ENCODE measurements around the gene PLIN3.
"Not testable (repeated sequence)": the region's sequence is repeated elsewhere in the genome, so short reads cannot be mapped to it uniquely, and the experiment has no call there.

PLIN3 gene

DNA sequence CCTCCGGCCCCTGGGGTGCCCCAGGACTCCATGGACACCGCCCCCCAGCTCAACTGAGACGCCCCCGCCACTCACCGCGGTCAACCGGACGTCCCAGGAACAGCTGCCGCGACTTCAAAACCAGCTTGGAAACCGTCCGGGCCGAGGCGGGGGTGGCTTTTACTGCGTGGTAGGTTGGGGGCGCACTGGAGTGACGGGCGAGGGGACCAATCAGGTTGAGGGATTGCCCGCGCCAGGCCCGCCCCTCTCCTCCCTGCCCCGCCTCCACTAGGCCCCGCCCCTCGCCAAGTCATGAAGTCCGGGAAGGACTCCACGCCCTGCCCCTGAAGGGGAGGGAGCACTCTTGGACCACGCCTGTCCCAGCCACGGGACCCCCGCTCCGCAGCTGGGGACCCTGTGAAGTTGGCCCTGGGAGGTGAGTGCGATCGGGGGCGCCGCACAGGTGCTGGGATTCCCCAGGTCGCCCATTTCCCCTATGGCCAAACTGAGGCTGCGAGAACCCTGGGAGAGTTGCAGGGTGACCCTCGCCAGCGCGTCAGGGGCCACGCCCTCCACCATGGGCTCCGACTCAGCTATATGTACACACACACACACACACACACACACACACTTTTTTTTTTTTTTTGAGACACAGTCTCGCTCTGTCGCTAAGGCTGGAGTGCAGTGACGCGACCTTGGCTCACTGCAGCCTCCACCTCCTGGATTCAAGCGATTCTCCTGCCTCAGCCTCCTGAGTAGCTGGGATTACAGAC is at the start of gene PLIN3:
Gene PLIN3 (minus strand): TSS at position 134 of the 752 bp plus-strand sequence. CDS start 6,273 bp downstream, outside the sequence.
- peak; percentile 75 to 91 for DNase-seq

DNA sequence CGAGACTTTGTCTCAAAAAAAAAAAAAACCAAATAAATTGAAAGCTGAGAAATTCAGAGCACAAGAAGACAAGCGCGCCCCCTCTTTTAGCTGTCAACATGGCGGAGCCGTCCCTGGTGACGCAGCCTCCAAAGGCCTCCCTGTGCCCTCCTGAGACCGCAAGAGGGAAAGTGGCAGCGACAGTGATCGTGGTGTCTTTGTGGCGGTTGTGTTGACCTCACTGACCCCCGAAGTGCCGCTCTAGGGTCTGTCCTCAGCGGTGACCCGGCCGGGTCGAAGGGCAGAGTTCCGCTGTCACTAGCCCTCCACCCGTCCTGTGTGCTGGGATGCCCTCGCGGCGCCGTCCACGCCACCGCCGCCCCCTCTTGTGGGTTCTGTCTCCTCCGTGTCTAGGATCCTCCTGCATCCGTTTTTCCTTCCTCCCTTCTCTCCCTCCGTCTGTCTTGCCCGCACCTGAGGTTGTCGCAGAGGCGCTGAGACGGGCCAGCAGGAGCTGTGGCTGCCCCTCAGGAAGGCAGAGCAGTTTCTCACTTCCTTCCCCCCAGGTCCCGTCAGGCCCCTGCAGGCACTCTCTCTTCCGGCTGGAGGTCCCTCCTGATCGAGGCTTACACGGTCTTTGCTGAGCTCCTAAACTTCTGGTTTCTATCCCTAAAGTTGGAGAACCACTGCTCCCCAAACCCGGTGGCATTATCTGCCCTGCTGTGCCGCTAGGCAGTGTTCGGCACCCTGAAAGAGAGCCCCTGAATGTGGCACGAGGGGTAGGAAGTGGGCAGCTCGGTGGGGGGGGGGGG is 49.0 kb upstream of the PLIN3 start:
- DNase-seq, result peak; percentile 98

GRCh38 chr19:4914736-4915501 is 47.5 kb upstream of the PLIN3 start:
- peak; percentile 14 to 24 for DNase-seq

DNA sequence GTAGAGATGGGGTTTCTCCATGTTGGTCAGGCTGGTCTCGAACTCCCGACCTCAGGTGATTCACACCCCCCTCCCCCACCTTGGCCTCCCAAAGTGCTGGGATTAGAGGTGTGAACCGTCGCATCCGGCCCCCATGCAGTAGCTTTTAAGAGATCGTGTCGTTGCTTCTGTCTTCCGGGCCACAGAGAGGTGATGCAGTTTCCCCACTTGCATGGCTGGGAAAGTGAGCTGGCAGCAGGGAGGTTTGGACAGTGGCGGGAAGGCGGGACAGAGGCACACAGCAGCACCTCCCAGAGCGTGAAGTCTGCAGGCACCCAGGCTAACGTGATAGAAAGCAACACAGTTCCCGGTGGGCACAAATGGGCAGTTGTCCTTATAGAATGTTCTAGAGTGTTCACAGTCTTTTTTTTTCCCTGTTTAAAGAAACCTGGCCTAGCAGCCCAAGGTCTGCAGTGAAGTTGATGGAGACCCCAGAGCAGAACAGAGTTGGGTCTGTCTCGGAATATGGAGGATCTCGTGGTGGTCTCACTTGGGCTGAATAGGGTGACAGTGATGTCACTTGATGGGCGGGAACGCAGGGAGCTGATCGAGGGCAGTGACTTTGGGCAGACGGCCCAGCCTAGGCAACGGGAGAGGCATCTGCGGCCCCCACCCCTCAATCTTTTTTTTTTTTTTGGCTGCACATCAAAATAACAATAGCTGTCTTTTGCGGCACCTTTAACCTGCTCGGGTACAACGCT is 46.7 kb upstream of the PLIN3 start:
- DNase-seq, result no peak

DNA sequence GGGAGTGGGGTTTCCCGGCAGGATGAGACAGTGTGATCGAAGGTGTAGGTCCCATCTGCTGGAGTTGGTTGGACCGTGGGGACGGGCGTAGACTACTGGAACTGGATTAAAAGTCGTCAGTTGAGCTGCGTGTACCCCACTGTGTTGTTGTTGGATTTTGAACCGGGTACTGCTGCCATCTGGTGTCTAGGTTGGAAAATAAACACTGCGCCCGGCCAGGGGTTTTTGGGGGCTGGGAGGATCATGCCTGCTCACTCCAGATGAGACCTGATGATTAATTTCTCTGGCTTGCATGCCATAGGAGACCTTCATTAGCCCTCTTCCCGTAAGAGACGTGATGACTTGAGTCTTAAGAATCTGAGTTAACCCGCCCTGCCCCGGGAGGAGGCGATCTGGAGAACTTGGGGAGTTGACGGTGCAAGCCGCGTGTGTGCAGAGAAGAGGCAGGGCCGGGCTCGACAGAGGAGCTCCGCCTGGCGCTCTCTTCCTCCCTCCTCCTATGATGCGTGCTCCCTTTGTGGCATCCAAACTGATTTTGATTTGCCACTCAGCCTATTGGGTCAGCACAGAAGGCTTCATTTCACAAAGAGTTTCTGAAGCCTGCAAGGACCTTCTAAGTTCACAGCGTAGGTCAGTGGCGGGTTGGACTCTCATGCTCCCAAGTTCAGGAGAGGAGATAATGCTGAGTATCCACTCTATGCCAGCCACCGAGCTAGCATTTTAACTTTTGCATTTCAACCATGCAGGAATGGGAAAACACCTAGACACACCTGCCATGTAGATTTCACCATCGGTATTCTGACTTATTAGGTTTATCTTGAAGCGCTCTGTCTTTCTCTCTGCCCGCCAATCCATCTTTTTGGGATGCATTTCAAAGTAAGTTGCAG is 44.6 kb upstream of the PLIN3 start:
- DNase-seq, result peak; percentile 78 to 87

DNA sequence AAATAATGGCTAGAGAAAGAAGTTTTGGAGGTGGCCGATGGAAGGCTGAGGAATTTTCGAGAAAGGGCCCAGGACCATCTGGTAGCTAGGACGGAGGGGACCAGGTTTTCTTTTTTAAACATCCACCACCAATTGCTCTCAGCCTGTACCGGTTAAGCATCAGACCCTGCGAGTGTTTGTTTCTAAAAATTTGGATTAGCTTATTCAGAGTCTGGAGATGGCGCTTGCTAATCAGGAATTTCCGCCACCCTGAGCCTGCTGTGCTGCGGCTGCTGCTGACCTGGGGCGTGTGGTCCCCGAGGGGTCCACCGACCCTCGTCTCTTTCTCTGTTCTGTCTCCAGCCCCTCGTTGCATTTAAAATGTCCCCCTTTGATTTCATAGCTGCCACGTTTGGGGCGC is 43.8 kb upstream of the PLIN3 start:
- no peak for DNase-seq

DNA sequence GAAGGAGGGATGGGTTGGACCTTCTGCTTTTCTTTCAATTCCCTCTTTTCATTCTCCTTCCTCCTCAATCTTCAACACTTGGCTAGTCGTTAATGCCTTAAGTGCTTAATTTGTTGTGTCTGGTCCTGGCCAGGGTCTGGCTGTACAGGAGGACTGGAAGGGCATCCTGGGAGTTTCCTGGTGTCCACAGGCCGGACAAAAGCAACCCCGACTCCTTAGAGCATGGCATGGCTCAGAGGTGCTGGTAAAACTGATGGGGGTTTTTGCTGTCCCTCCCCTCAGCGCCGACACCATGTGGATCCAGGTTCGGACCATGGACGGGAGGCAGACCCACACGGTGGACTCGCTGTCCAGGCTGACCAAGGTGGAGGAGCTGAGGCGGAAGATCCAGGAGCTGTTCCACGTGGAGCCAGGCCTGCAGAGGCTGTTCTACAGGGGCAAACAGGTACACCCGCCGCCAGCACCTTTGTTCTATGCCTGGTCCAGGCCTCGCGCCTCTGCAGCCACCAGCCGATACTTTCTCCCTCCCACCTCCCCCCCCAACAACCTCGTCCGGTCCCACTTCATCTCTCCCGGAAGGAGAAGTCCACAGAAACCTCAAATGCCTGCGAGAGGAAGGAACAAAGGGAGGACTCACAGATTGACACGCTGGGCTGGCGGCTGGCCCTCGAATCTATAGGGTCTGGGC is 43.3 kb upstream of the PLIN3 start:
- DNase-seq, result peak; percentile 85 to 89

- DNase-seq, result peak; percentile 86 to 89
Measured at GRCh38 chr19:4909897-4910593, 42.6 kb upstream of the PLIN3 start.

- DNase-seq, result peak; percentile 16 to 18
Measured at GRCh38 chr19:4909156-4909896, 41.9 kb upstream of the PLIN3 start, which contains the start of gene UHRF1. Gene UHRF1, plus strand, starts transcription at chr19:4909501. Its CDS starts 1,385 bp downstream, at chr19:4910886.

DNA sequence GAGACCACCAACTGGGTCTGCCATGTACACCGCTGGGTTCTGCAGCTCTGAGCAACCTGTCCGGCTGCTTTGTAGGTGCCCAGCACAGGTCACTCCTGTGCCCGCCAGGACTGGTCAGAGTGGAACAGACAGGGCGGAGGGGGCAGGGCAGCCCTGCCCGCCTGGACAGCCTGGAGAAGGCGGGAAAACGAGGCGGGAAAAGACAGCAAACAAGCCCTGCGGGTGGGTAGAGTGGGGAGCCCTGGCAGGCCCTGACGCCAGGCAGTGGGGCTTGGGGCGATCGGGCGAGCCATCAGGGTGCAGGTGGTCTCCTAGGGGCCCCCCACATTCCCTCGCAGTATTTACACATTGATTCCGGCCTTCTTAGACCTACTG is 41.3 kb upstream of the PLIN3 start:
- DNase-seq, result no peak

DNA sequence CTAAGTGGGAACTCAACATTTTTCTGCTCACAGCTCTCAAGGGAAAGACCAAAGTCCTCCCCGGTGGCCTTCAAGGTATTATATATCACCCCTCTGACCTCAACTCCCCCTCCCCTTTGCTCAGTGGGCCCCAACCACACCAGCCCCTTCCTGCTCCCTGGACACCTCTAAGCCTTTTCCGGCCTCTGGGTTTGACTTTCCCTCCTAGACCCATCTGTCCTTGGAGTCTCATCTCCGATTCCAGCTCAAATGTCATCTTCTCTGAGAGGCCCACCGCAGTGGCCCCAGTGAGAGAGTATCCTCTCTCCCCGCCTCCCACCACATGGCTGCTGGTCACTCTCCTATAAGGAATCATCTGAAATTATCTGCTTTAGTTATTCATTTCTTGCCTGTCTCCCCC is 40.9 kb upstream of the PLIN3 start:
- DNase-seq, result no peak

GRCh38 chr19:4906963-4907362 is 39.5 kb upstream of the PLIN3 start:
- DNase-seq, result no peak

- DNase-seq, result no peak
Measured at GRCh38 chr19:4904481-4904880, 37.0 kb upstream of the PLIN3 start.

GRCh38 chr19:4902796-4903195 is 35.3 kb upstream of the PLIN3 start, which contains the start of gene ARRDC5:
Gene ARRDC5, minus strand, starts transcription at chr19:4902896. Its CDS starts 71 bp downstream, at chr19:4902825.
- no peak for DNase-seq

DNA sequence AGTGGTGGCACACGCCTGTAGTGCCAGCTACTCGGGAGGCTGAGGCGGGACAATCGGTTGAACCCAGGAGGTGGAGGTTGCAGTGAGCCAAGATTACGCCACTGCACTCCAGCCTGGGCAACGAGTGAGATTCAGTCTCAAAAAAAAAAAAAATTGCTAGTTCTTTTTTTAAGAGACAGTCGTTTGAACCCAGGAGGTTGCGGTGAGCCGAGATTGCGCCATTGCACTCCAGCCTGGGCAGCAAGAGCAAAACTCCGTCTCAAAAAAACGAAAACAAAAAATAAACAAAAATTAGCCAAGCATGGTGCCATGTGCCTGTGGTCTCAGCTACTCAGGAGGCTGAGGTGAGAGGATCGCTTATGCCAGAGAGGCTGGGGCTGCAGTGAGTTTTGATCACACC is 33.4 kb upstream of the PLIN3 start:
- DNase-seq, result not testable (repeated sequence)

- DNase-seq, result peak in 1 of 2 experiments; percentile 4
Measured at GRCh38 chr19:4897146-4897545, 29.7 kb upstream of the PLIN3 start.

GRCh38 chr19:4896372-4896771 is 28.9 kb upstream of the PLIN3 start:
- DNase-seq, result no peak

GRCh38 chr19:4892962-4893361 is 25.5 kb upstream of the PLIN3 start:
- DNase-seq, result not testable (repeated sequence)

DNA sequence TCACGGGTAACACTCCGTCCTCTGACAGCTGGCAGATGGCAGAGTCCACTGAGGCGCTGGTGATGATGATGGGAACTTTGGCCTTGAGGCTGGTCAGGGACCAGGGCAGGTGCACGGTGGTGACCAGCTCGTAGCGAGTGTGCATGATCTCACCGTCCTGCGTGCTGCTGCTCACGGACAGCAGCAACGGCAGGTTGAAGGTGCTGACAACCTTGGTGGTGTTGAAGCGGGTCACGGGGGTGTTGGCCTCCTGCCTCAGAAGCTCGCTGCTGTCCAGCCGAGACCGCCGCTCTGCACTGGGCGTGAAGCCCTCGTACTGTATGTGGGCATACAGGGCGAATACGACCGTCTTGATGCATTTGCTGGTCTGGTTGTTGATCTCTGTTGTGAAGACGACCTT is 23.6 kb upstream of the PLIN3 start:
- no peak for DNase-seq
